Esophagus (tissue), 2 donors: ENCODE data around the gene LARGE1. TPM values are rescaled to one million over a fixed set of nuclear protein-coding genes. Genes with fewer than 3 reads are reported as not detected.

Source experiments
- H3K27ac ChIP-seq, 2 donors: one replicate each; pipeline ENCODE4 v1.5.1; 2013; ENCODE audit warnings: low read depth in 2 of 2, mild to moderate bottlenecking in 2 of 2, inconsistent platforms in 1 of 2, low read length in 1 of 2, moderate library complexity in 1 of 2
- H3K27me3 ChIP-seq, 2 donors: one replicate each; pipeline ENCODE4 v1.6.1; 2013; ENCODE audit warnings: low read length in 2 of 2, control low read depth in 1 of 2, mild to moderate bottlenecking in 1 of 2; ENCODE audit not compliant: insufficient read depth in 2 of 2, control insufficient read depth in 1 of 2
- H3K36me3 ChIP-seq, 2 donors: one replicate each; pipeline ENCODE4 v1.6.1; 2013; ENCODE audit warnings: low read length in 1 of 2; ENCODE audit not compliant: control insufficient read depth in 2 of 2, insufficient read depth in 2 of 2
- H3K4me1 ChIP-seq, 2 donors: one replicate each; pipeline ENCODE4 v1.6.1; 2013; ENCODE audit warnings: low read length in 1 of 2; ENCODE audit not compliant: control insufficient read depth in 2 of 2, insufficient read depth in 2 of 2
- H3K4me3 ChIP-seq, 2 donors: one replicate each; pipeline ENCODE4 v1.5.1; 2013; ENCODE audit warnings: low read length in 2 of 2, mild to moderate bottlenecking in 2 of 2, low read depth in 1 of 2, moderate library complexity in 1 of 2
- H3K9me3 ChIP-seq, 2 donors: one replicate each; pipeline ENCODE4 v1.6.1; 2013; ENCODE audit warnings: mild to moderate bottlenecking in 2 of 2, low read depth in 1 of 2, low read length in 1 of 2, moderate library complexity in 1 of 2; ENCODE audit not compliant: control insufficient read depth in 2 of 2, insufficient read depth in 1 of 2
- WGBS, 2 donors: extraction: QIAGEN DNeasy Blood & Tissue Kit; methylation state at CpG; one replicate each; pipeline ENCODE4 v1.1.7; 2013; 5-methylcytosine and 5-hydroxymethylcytosine counted together
- polyA plus RNA-seq, 2 donors: library from polyadenylated mRNA; stranded (reverse); fragments of 200-250 nt; gene quantifications; one replicate each; pipeline ENCODE4 v1.2.3, GENCODE V29; 2013
- donor health status: healthy with polysubstance abuse.
- donor health status: Bipolar disorder and iron deficiency.

The LARGE1 gene
- polyA plus RNA-seq, 2 donors: 2.0 to 2.5 TPM

DNA sequence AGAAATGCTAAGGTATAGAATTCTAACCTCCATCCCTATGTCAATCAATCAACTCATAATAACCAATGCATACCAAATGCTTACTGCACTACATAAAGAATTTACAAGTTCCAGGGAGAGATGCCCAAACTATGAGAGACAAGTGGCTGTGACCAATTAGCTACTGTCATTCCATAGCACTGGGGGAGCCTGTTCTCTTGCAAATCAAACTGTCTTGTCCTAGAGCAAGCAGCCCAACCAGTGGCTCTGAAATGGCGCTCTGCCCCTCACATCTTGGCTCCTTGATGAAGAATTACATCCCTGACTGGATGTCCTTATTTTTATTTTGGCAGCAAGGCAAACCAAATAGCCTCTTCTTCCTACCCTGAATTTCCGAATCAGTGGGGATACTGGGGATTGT lies 589.7 kb downstream of the LARGE1 start:
- whole genome bisulfite sequencing, 2 donors: 87 to 90% methylated on average over 2 of the region's 2 CpGs
- H3K4me3 ChIP-seq: no peak overlapping the region
- H3K36me3 ChIP-seq: no peaks in the 10 kb centered on the region
- H3K27ac ChIP-seq: no peak overlapping the region
- H3K27me3 ChIP-seq: no peaks in the 10 kb centered on the region
- H3K4me1 ChIP-seq: no peaks in the 10 kb centered on the region
- no peaks in the 10 kb centered on the region for H3K9me3 ChIP-seq

DNA sequence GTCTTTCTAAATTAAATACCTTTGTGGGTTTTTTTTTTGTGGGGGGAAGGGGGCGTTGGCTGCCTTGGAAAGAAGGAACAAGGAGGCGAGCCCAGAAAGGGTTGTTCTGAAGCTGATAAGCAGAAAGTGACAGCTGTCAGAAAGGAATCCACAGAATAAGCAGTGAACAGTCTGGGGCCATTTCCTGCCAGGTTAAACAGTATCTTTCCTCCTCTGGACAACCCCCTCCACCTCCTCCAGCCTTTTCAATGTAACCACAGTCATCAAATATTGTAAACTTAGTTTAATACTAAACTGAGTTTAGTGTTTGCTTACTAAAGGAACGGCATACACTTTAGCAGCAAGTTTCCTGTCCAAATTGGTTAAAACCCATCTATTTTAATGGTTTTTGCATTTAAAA lies 590.9 kb downstream of the LARGE1 start:
- Histone ChIP-seq H3K9me3 (no peaks in the 10 kb centered on the region), H3K27ac (no peak overlapping the region), H3K4me3 (no peak overlapping the region), H3K4me1 (no peaks in the 10 kb centered on the region), H3K27me3 (no peaks in the 10 kb centered on the region), H3K36me3 (no peaks in the 10 kb centered on the region)
- 59 to 71% methylated on average over 3 of the region's 3 CpGs for WGBS, 2 donors

DNA sequence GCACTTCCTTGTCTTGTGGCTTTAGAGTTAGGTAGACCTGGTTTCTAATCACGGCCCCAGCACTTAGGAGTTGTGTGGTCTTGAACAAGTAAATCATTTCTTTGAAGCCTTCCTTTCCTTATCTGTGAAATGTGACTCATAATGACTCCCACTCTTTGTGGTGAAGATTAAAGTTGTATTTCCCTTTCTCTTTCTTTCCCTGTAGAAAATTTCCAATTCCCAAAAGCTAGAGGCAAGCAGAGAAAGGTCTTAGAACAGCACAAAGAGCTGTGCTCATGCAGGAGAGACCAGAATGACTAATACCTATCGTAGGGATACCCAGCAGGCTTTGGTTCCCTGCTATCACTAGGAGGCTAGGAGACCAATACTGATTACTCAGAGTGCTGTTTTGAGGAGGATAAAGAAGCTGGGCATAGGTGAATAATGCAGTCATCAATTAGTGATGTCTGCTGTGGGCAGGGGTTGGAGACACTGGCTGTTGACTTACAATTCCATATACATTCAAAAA lies 591.4 kb downstream of the LARGE1 start:
- Histone ChIP-seq H3K4me1 (no peaks in the 10 kb centered on the region), H3K36me3 (no peaks in the 10 kb centered on the region), H3K27ac (no peak overlapping the region), H3K9me3 (no peaks in the 10 kb centered on the region), H3K4me3 (no peak overlapping the region), H3K27me3 (no peaks in the 10 kb centered on the region)
- 56 to 59% methylated on average over 2 of the region's 2 CpGs for WGBS, 2 donors

DNA sequence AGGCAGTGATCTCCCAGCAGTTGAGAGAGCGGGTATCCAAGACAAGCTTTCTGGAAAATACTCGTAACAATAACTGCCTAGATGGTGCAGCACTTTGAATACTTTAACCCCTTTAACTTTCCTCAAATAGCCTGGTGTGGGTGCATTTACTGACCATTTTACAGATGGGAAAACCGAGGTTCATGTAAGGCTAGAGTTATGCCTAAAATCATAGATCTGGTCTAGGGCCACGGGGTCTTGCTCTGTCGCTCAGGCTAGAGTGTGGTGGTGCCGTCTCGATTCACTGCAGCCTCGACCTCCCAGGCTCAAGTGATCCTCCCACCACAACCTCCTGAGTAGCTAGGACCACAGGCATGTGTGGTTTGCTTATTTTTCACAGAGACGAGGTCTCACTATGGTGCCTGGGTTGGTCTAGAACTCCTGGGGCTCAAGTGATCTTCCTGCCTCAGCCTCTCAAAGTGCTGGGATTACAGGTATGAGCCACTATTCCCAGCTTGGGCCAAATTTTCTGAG lies 592.9 kb downstream of the LARGE1 start:
- Histone ChIP-seq H3K27me3 (no peaks in the 10 kb centered on the region), H3K36me3 (no peaks in the 10 kb centered on the region), H3K9me3 (no peaks in the 10 kb centered on the region), H3K4me3 (no peak overlapping the region), H3K4me1 (no peaks in the 10 kb centered on the region), H3K27ac (no peak overlapping the region)
- WGBS, 2 donors: 89 to 90% methylated on average over 9 of the region's 9 CpGs

DNA sequence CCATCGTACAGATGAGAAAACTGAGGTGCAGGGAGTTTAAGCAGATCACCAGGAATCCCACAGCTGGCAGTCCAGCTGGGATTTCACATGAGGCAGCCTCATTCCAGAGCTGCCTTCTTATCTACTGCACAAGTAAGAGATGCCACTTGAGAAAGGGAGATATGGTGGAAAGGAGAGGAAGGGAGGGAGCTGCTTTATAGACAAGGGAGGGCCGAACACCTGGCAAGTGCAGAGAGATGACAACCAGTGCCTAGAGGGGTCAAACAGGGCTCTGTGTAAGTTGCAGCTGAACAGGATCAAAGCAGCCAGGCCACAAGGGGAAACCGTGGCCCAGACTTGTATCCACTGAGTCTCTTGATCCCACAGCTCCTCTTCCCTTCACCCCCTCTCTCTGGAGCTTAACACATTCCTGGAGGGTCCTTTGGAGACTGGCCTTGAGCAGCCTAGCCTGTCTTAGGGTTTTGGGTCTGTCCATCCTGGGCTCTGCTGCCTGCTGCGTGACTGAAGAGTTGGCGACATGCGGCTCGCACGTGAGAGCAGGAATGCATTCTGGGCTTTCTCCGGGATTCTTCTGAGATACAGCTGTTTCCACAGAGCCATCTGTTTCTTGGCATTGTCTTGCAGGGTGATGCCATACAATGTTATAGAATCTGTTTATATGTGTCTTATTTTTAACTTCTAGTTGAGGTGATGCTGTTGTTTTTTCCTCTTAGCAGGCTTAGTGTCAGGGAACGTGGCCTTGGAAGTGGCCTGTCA lies 593.6 kb downstream of the LARGE1 start:
- no peaks in the 10 kb centered on the region for H3K4me1 ChIP-seq

DNA sequence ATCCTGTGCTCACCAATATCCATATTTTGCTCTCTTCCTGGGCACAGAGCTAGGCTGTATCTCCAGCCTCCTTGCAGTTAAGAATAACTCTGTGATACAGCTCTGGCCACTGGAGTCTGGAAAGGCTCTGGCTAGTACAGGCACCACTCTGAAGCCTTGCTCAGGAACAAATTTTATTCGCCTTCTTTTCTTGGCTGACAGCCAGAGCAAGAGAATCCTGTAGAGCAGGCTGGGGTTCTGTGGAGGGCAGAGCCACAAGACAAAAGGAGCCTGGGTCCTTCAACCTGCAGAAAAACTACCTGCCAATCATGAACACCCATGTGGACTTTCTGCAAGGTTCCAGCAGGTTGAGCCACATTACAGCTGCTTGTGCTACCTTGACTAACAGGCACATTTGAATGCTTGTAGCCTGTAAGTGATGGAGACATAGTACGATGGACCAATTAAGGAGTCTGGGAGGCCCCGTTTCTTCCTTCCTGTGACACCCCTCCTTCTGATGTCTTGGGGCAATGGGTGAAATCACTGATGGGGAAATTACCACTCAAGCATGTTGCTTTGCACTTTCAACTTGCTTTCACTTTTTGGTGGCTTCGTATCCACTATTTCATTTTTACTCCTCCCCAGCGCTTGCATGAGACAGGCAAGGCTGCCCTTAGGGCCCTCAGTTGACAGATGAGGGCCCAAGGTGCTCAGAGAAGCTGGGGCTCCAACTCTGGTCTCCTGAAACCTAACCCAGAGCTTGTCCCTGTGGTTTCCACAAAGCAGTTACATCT lies 594.9 kb downstream of the LARGE1 start:
- Histone ChIP-seq H3K27ac (no peak overlapping the region), H3K27me3 (no peaks in the 10 kb centered on the region), H3K9me3 (no peaks in the 10 kb centered on the region), H3K36me3 (no peaks in the 10 kb centered on the region), H3K4me1 (no peaks in the 10 kb centered on the region), H3K4me3 (no peak overlapping the region)
- WGBS, 2 donors: 78 to 79% methylated on average over 5 of the region's 5 CpGs

More for the DNA sequence above, 593.6 kb downstream of the LARGE1 start:
- no peaks in the 10 kb centered on the region for H3K36me3 ChIP-seq
- H3K9me3 ChIP-seq: no peaks in the 10 kb centered on the region
- H3K27me3 ChIP-seq: no peaks in the 10 kb centered on the region
- no peak overlapping the region for H3K27ac ChIP-seq
- WGBS, 2 donors: 79 to 84% methylated on average over 10 of the region's 10 CpGs
- no peak overlapping the region for H3K4me3 ChIP-seq

- no peaks in the 10 kb centered on the region for H3K27me3 ChIP-seq
- WGBS, 2 donors: 90% methylated on average over 2 of the region's 2 CpGs
- H3K4me1 ChIP-seq: no peaks in the 10 kb centered on the region
- no peak overlapping the region for H3K4me3 ChIP-seq
- H3K27ac ChIP-seq: no peak overlapping the region
- no peaks in the 10 kb centered on the region for H3K9me3 ChIP-seq
- no peaks in the 10 kb centered on the region for H3K36me3 ChIP-seq
Measured at GRCh38 chr22:33324228-33324627, 596.0 kb downstream of the LARGE1 start.

DNA sequence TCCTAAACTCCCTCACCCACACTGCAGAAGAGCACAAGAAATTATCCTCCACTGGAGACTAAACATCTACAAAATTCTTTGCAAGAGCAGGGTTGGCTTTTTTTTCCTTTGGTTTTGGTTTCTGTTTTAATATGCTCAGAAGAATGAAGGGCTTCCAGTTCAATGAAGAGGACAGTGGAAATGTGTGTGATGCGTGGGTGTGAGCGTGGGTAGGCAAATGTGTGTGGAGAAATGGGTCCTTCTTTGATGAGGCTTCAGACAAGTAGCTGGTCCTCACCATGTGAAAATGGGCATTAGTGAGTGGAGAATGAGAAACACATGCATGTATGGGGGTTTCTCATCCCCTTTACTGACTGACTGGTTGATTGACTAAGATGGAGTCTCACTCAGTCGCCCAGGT lies 598.8 kb downstream of the LARGE1 start:
- H3K9me3 ChIP-seq: no peaks in the 10 kb centered on the region
- H3K36me3 ChIP-seq: no peaks in the 10 kb centered on the region
- no peaks in the 10 kb centered on the region for H3K4me1 ChIP-seq
- H3K27me3 ChIP-seq: no peaks in the 10 kb centered on the region
- no peak overlapping the region for H3K4me3 ChIP-seq
- H3K27ac ChIP-seq: no peak overlapping the region
- 63 to 74% methylated on average over 3 of the region's 3 CpGs for WGBS, 2 donors

GRCh38 chr22:33315954-33316353 lies 604.3 kb downstream of the LARGE1 start:
- Histone ChIP-seq H3K4me1 (no peaks in the 10 kb centered on the region), H3K27ac (no peak overlapping the region), H3K27me3 (no peaks in the 10 kb centered on the region), H3K9me3 (peaks cover 0 to 1% of the 10 kb centered on the region in 2 donors), H3K36me3 (no peaks in the 10 kb centered on the region), H3K4me3 (no peak overlapping the region)
- WGBS, 2 donors: 92 to 95% methylated on average over 15 of the region's 15 CpGs
